ENCODE data around the gene SLIT3. TPM values are rescaled to one million over a fixed set of nuclear protein-coding genes. Genes with fewer than 3 reads are reported as not detected.

SLIT3 gene
- total and polyA plus RNA-seq, 2 donors, result 8.4 to 9.2 TPM

- Histone ChIP-seq H3K4me1 (ENCODE audit: control insufficient read depth in 2 of 2, insufficient read depth in 2 of 2, low read length in 2 of 2) (peaks cover 0 to 6% of the 10 kb centered on the region in 2 donors), H3K27me3 (ENCODE audit: control insufficient read depth in 2 of 2, insufficient read depth in 1 of 2, low read length in 1 of 2) (no peaks in the 10 kb centered on the region), H3K36me3 (ENCODE audit: control insufficient read depth in 2 of 2, insufficient read depth in 2 of 2, low read length in 1 of 2) (no peaks in the 10 kb centered on the region), H3K9me3 (ENCODE audit: control insufficient read depth in 2 of 2, insufficient read depth in 1 of 2, low read length in 1 of 2) (peaks cover 0 to 6% of the 10 kb centered on the region in 2 donors), H3K27ac (ENCODE audit: low read depth in 1 of 2, low read length in 1 of 2) (no peak overlapping the region), H3K4me3 (ENCODE audit: low read length in 2 of 2) (no peak overlapping the region)
- no peak for DNase-seq (ENCODE audit: low read depth in 6 of 9, low spot score in 9 of 9)
- 90% methylated on average over 6 of the region's 6 CpGs for WGBS
These were observed 140.5 kb downstream of the SLIT3 start for GRCh38 chr5:169160405-169160901.

GRCh38 chr5:169158764-169159163 lies 142.2 kb downstream of the SLIT3 start:
- H3K36me3 ChIP-seq (ENCODE audit: control insufficient read depth in 2 of 2, insufficient read depth in 2 of 2, low read length in 1 of 2), result no peaks in the 10 kb centered on the region
- peaks cover 0 to 6% of the 10 kb centered on the region in 2 donors for H3K9me3 ChIP-seq (ENCODE audit: control insufficient read depth in 2 of 2, insufficient read depth in 1 of 2, low read length in 1 of 2)
- no peak overlapping the region for H3K27ac ChIP-seq (ENCODE audit: low read depth in 1 of 2, low read length in 1 of 2)
- no peak for DNase-seq (ENCODE audit: low read depth in 6 of 9, low spot score in 9 of 9)
- no peaks in the 10 kb centered on the region for H3K4me1 ChIP-seq (ENCODE audit: control insufficient read depth in 2 of 2, insufficient read depth in 2 of 2, low read length in 2 of 2)
- no peaks in the 10 kb centered on the region for H3K27me3 ChIP-seq (ENCODE audit: control insufficient read depth in 2 of 2, insufficient read depth in 1 of 2, low read length in 1 of 2)
- WGBS, result over 99% methylated on average over 4 of the region's 4 CpGs
- no peak overlapping the region for H3K4me3 ChIP-seq (ENCODE audit: low read length in 2 of 2)

- H3K4me1 ChIP-seq (ENCODE audit: control insufficient read depth in 2 of 2, insufficient read depth in 2 of 2, low read length in 2 of 2), result no peaks in the 10 kb centered on the region
- no peak overlapping the region for H3K27ac ChIP-seq (ENCODE audit: low read depth in 1 of 2, low read length in 1 of 2)
- H3K9me3 ChIP-seq (ENCODE audit: control insufficient read depth in 2 of 2, insufficient read depth in 1 of 2, low read length in 1 of 2), result peaks cover 0 to 6% of the 10 kb centered on the region in 2 donors
- H3K27me3 ChIP-seq (ENCODE audit: control insufficient read depth in 2 of 2, insufficient read depth in 1 of 2, low read length in 1 of 2), result no peaks in the 10 kb centered on the region
- DNase-seq (ENCODE audit: low read depth in 6 of 9, low spot score in 9 of 9), result no peak
- 98% methylated on average over 1 of the region's 1 CpG for WGBS
- no peak overlapping the region for H3K4me3 ChIP-seq (ENCODE audit: low read length in 2 of 2)
- no peaks in the 10 kb centered on the region for H3K36me3 ChIP-seq (ENCODE audit: control insufficient read depth in 2 of 2, insufficient read depth in 2 of 2, low read length in 1 of 2)
These were observed 143.9 kb downstream of the SLIT3 start for GRCh38 chr5:169157064-169157463.

- Histone ChIP-seq H3K9me3 (ENCODE audit: control insufficient read depth in 2 of 2, insufficient read depth in 1 of 2, low read length in 1 of 2) (peaks cover 0 to 6% of the 10 kb centered on the region in 2 donors), H3K4me1 (ENCODE audit: control insufficient read depth in 2 of 2, insufficient read depth in 2 of 2, low read length in 2 of 2) (no peaks in the 10 kb centered on the region), H3K27ac (ENCODE audit: low read depth in 1 of 2, low read length in 1 of 2) (no peak overlapping the region), H3K27me3 (ENCODE audit: control insufficient read depth in 2 of 2, insufficient read depth in 1 of 2, low read length in 1 of 2) (no peaks in the 10 kb centered on the region), H3K4me3 (ENCODE audit: low read length in 2 of 2) (no peak overlapping the region), H3K36me3 (ENCODE audit: control insufficient read depth in 2 of 2, insufficient read depth in 2 of 2, low read length in 1 of 2) (no peaks in the 10 kb centered on the region)
- DNase-seq (ENCODE audit: low read depth in 6 of 9, low spot score in 9 of 9), result no peak
- 88% methylated on average over 2 of the region's 2 CpGs for WGBS
These were observed 146.3 kb downstream of the SLIT3 start for GRCh38 chr5:169154679-169155078.

- Histone ChIP-seq H3K27me3 (ENCODE audit: control insufficient read depth in 2 of 2, insufficient read depth in 1 of 2, low read length in 1 of 2) (no peaks in the 10 kb centered on the region), H3K27ac (ENCODE audit: low read depth in 1 of 2, low read length in 1 of 2) (no peak overlapping the region), H3K9me3 (ENCODE audit: control insufficient read depth in 2 of 2, insufficient read depth in 1 of 2, low read length in 1 of 2) (no peaks in the 10 kb centered on the region), H3K4me3 (ENCODE audit: low read length in 2 of 2) (no peak overlapping the region), H3K36me3 (ENCODE audit: control insufficient read depth in 2 of 2, insufficient read depth in 2 of 2, low read length in 1 of 2) (no peaks in the 10 kb centered on the region), H3K4me1 (ENCODE audit: control insufficient read depth in 2 of 2, insufficient read depth in 2 of 2, low read length in 2 of 2) (no peaks in the 10 kb centered on the region)
- WGBS, result 88% methylated on average over 2 of the region's 2 CpGs
- no peak for DNase-seq (ENCODE audit: low read depth in 6 of 9, low spot score in 9 of 9)
These were observed 147.5 kb downstream of the SLIT3 start for GRCh38 chr5:169153405-169153804.

- Histone ChIP-seq H3K27ac (ENCODE audit: low read depth in 1 of 2, low read length in 1 of 2) (no peak overlapping the region), H3K27me3 (ENCODE audit: control insufficient read depth in 2 of 2, insufficient read depth in 1 of 2, low read length in 1 of 2) (no peaks in the 10 kb centered on the region), H3K9me3 (ENCODE audit: control insufficient read depth in 2 of 2, insufficient read depth in 1 of 2, low read length in 1 of 2) (no peaks in the 10 kb centered on the region), H3K36me3 (ENCODE audit: control insufficient read depth in 2 of 2, insufficient read depth in 2 of 2, low read length in 1 of 2) (no peaks in the 10 kb centered on the region), H3K4me3 (ENCODE audit: low read length in 2 of 2) (no peak overlapping the region), H3K4me1 (ENCODE audit: control insufficient read depth in 2 of 2, insufficient read depth in 2 of 2, low read length in 2 of 2) (no peaks in the 10 kb centered on the region)
- WGBS, result 93% methylated on average over 7 of the region's 7 CpGs
- no peak for DNase-seq (ENCODE audit: low read depth in 6 of 9, low spot score in 9 of 9)
These were observed 148.0 kb downstream of the SLIT3 start for GRCh38 chr5:169152946-169153345.

- no peaks in the 10 kb centered on the region for H3K27me3 ChIP-seq (ENCODE audit: control insufficient read depth in 2 of 2, insufficient read depth in 1 of 2, low read length in 1 of 2)
- peak overlapping the region in 1 of 2 donors; percentile 20 for H3K27ac ChIP-seq (ENCODE audit: low read depth in 1 of 2, low read length in 1 of 2)
- WGBS, result 82% methylated on average over 8 of the region's 8 CpGs
- H3K4me3 ChIP-seq (ENCODE audit: low read length in 2 of 2), result no peak overlapping the region
- no peak for DNase-seq (ENCODE audit: low read depth in 6 of 9, low spot score in 9 of 9)
- no peaks in the 10 kb centered on the region for H3K9me3 ChIP-seq (ENCODE audit: control insufficient read depth in 2 of 2, insufficient read depth in 1 of 2, low read length in 1 of 2)
- no peaks in the 10 kb centered on the region for H3K4me1 ChIP-seq (ENCODE audit: control insufficient read depth in 2 of 2, insufficient read depth in 2 of 2, low read length in 2 of 2)
- H3K36me3 ChIP-seq (ENCODE audit: control insufficient read depth in 2 of 2, insufficient read depth in 2 of 2, low read length in 1 of 2), result no peaks in the 10 kb centered on the region
These were observed 148.5 kb downstream of the SLIT3 start for GRCh38 chr5:169152453-169152852.

- H3K4me1 ChIP-seq (ENCODE audit: control insufficient read depth in 2 of 2, insufficient read depth in 2 of 2, low read length in 2 of 2), result no peaks in the 10 kb centered on the region
- no peaks in the 10 kb centered on the region for H3K27me3 ChIP-seq (ENCODE audit: control insufficient read depth in 2 of 2, insufficient read depth in 1 of 2, low read length in 1 of 2)
- 78% methylated on average over 6 of the region's 6 CpGs for WGBS
- H3K36me3 ChIP-seq (ENCODE audit: control insufficient read depth in 2 of 2, insufficient read depth in 2 of 2, low read length in 1 of 2), result no peaks in the 10 kb centered on the region
- DNase-seq (ENCODE audit: low read depth in 6 of 9, low spot score in 9 of 9), result no peak
- H3K9me3 ChIP-seq (ENCODE audit: control insufficient read depth in 2 of 2, insufficient read depth in 1 of 2, low read length in 1 of 2), result no peaks in the 10 kb centered on the region
- no peak overlapping the region for H3K27ac ChIP-seq (ENCODE audit: low read depth in 1 of 2, low read length in 1 of 2)
- H3K4me3 ChIP-seq (ENCODE audit: low read length in 2 of 2), result no peak overlapping the region
These were observed 149.7 kb downstream of the SLIT3 start for GRCh38 chr5:169151051-169151805.

- Histone ChIP-seq H3K4me1 (ENCODE audit: control insufficient read depth in 2 of 2, insufficient read depth in 2 of 2, low read length in 2 of 2) (no peaks in the 10 kb centered on the region), H3K4me3 (ENCODE audit: low read length in 2 of 2) (no peak overlapping the region), H3K9me3 (ENCODE audit: control insufficient read depth in 2 of 2, insufficient read depth in 1 of 2, low read length in 1 of 2) (no peaks in the 10 kb centered on the region), H3K27me3 (ENCODE audit: control insufficient read depth in 2 of 2, insufficient read depth in 1 of 2, low read length in 1 of 2) (no peaks in the 10 kb centered on the region), H3K27ac (ENCODE audit: low read depth in 1 of 2, low read length in 1 of 2) (no peak overlapping the region), H3K36me3 (ENCODE audit: control insufficient read depth in 2 of 2, insufficient read depth in 2 of 2, low read length in 1 of 2) (no peaks in the 10 kb centered on the region)
- 91% methylated on average over 3 of the region's 3 CpGs for WGBS
- no peak for DNase-seq (ENCODE audit: low read depth in 6 of 9, low spot score in 9 of 9)
These were observed 150.8 kb downstream of the SLIT3 start for GRCh38 chr5:169150108-169150507.

Measured in thymus (tissue), 11 donors.